ENCODE measurements around the gene BET1. TPM values are rescaled to one million over a fixed set of nuclear protein-coding genes. Genes with fewer than 3 reads are reported as not detected.

The BET1 gene
- total RNA-seq, 1 donor from 2014 or later = 30.5 TPM

DNA sequence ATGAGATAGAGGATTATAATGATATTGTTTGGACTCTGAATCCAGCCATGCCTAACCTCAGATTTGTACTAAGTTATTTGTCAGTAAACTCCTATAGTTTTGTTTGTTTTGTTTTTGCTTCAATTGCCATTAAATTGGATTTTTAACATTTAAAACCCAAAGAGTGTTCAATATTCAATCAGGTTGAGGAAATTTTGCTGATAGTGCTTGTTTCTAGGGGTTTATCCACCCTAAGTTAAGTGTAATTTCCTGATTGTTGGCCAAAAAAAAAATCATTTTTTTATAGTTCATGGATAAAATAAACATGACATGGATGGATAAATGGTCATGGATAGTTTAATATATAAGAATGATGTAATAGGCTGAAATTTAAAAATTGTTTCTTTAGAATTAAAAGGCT is 11.4 kb upstream of the BET1 start:
- no peaks in the 10 kb centered on the region for H3K27me3 Mint-ChIP-seq
- no peak overlapping the region for H3K27ac Mint-ChIP-seq
- no peaks in the 10 kb centered on the region for H3K36me3 Mint-ChIP-seq (ENCODE audit: insufficient read depth)
- TF ChIP-seq, protein P1, sequence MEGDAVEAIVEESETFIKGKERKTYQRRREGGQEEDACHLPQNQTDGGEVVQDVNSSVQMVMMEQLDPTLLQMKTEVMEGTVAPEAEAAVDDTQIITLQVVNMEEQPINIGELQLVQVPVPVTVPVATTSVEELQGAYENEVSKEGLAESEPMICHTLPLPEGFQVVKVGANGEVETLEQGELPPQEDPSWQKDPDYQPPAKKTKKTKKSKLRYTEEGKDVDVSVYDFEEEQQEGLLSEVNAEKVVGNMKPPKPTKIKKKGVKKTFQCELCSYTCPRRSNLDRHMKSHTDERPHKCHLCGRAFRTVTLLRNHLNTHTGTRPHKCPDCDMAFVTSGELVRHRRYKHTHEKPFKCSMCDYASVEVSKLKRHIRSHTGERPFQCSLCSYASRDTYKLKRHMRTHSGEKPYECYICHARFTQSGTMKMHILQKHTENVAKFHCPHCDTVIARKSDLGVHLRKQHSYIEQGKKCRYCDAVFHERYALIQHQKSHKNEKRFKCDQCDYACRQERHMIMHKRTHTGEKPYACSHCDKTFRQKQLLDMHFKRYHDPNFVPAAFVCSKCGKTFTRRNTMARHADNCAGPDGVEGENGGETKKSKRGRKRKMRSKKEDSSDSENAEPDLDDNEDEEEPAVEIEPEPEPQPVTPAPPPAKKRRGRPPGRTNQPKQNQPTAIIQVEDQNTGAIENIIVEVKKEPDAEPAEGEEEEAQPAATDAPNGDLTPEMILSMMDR (IDR thresholded peaks at IDR 0.05; ENCODE audit: unreplicated experiment) = no peak
- H3K9me3 Mint-ChIP-seq (ENCODE audit: low read depth) = peaks cover 7% of the 10 kb centered on the region
- DNase-seq (ENCODE audit: low spot score, unreplicated experiment) = no peak
- peaks cover 4% of the 10 kb centered on the region for H3K4me1 Mint-ChIP-seq (ENCODE audit: low read depth)
- no peak overlapping the region for H3K4me3 Mint-ChIP-seq (ENCODE audit: low read depth)

DNA sequence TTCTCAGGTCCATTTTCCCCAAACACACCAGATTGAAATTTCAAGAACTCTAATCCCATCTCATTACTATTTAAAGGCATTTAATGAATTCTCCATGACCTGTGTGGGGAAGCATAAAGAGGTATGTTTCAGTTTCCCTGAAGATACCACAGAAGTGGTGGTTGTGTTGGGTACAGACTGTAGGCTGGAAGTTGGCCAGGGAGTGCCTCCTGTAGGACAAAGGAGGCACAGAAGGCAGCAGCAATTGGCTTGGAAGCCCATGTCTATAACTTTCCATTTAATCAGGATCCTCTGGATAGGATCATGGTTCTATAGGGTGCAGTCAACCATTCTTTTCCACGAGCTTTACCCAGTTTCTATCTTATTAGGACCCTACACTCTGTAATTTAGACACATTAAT is 8.6 kb upstream of the BET1 start:
- Mint-ChIP-seq H3K27me3 (no peaks in the 10 kb centered on the region), H3K36me3 (ENCODE audit: insufficient read depth) (no peaks in the 10 kb centered on the region), H3K9me3 (ENCODE audit: low read depth) (peaks cover 7% of the 10 kb centered on the region), H3K4me1 (ENCODE audit: low read depth) (peaks cover 4% of the 10 kb centered on the region), H3K27ac (no peak overlapping the region), H3K4me3 (ENCODE audit: low read depth) (no peak overlapping the region)
- TF ChIP-seq, protein P1 (IDR thresholded peaks at IDR 0.05; ENCODE audit: unreplicated experiment) = no peak
- DNase-seq (ENCODE audit: low spot score, unreplicated experiment) = no peak

DNA sequence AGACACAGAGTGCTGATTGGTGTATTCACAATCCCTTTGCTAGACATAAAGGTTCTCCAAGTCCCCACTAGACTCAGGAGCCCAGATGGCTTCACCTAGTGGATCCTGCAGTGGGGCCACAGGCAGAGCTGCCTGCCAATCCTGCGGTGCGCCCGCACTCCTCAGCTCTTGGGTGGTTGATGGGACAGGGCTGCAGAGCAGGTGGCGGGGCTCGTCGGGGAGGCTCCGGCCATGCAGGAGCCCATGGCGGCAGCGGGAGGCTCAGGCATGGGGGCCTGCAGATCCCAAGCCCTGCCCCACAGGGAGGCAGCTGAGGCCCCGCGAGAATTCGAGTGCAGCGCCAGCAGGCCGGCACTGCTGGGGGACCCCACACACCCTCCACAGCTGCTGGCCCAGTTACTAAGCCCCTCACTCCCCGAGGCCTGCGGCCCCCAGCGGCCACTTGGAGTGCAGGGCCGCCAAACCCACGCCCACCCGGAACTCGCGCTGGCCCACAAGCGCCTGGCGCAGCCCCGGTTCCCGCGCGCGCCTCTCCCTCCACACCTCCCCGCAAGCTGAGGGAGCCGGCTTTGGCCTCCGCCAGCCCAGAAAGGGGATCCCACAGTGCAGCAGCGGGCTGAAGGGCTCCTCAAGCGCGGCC is 7.7 kb upstream of the BET1 start:
- TF ChIP-seq, protein P1 (IDR thresholded peaks at IDR 0.05; ENCODE audit: unreplicated experiment) = no peak
- H3K27ac Mint-ChIP-seq = no peak overlapping the region
- no peaks in the 10 kb centered on the region for H3K36me3 Mint-ChIP-seq (ENCODE audit: insufficient read depth)
- H3K9me3 Mint-ChIP-seq (ENCODE audit: low read depth) = peaks cover 7% of the 10 kb centered on the region
- peaks cover 5% of the 10 kb centered on the region for H3K27me3 Mint-ChIP-seq
- H3K4me3 Mint-ChIP-seq (ENCODE audit: low read depth) = no peak overlapping the region
- no peak for DNase-seq (ENCODE audit: low spot score, unreplicated experiment)
- peaks cover 4% of the 10 kb centered on the region for H3K4me1 Mint-ChIP-seq (ENCODE audit: low read depth)

DNA sequence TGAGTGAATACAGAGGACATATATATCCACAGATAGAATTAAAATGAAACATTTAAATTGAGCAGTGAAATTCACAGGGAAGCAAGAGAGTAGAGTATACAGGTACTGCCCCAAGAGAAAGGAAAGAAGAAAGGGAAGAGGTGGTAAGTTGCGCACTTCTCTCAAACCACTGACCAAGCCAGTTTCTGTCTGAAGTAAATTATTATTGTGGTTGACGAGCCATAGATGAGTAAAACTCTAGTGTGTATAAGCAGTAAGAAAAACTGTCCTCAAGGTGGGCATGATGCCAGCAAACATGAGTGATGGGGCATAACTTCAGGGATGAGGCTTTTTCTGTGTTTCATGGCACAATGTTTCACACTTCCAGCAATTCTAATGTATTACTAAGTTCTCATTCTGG is 4.4 kb upstream of the BET1 start:
- Mint-ChIP-seq H3K36me3 (ENCODE audit: insufficient read depth) (no peaks in the 10 kb centered on the region), H3K27ac (no peak overlapping the region), H3K27me3 (peaks cover 17% of the 10 kb centered on the region)

DNA sequence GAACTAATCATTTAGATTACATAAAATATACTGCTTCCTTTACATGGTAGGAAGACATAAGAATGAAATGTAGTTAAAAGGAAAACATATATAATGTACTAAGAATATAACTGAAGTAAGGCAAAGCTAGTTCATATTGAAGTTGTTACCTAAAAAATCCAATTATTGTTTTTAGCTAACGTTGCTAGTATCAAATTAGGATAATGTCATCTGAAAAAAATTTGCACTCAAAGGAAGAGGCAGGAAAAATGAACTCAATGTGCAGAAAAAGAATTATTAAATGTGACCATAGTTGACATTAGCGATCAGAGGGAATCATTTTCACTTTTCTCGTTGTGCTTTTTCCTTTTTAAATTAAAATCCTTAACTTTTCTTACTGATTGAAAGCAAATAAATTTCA is 1.6 kb upstream of the BET1 start:
- Mint-ChIP-seq H3K27me3 (peaks cover 17% of the 10 kb centered on the region), H3K27ac (no peak overlapping the region), H3K36me3 (ENCODE audit: insufficient read depth) (no peaks in the 10 kb centered on the region), H3K4me3 (ENCODE audit: low read depth) (no peak overlapping the region), H3K4me1 (ENCODE audit: low read depth) (peaks cover 10% of the 10 kb centered on the region), H3K9me3 (ENCODE audit: low read depth) (no peaks in the 10 kb centered on the region)
- DNase-seq (ENCODE audit: low spot score, unreplicated experiment) = no peak
- TF ChIP-seq, protein P1 (IDR thresholded peaks at IDR 0.05; ENCODE audit: unreplicated experiment) = no peak

More for the DNA sequence above, 4.4 kb upstream of the BET1 start:
- no peaks in the 10 kb centered on the region for H3K4me1 Mint-ChIP-seq (ENCODE audit: low read depth)
- TF ChIP-seq, protein P1 (IDR thresholded peaks at IDR 0.05; ENCODE audit: unreplicated experiment) = no peak
- no peak for DNase-seq (ENCODE audit: low spot score, unreplicated experiment)
- no peak overlapping the region for H3K4me3 Mint-ChIP-seq (ENCODE audit: low read depth)
- H3K9me3 Mint-ChIP-seq (ENCODE audit: low read depth) = peaks cover 7% of the 10 kb centered on the region

Measured in progenitor cell of endocrine pancreas (in vitro differentiated cells).